ENCODE measurements around the gene ARHGEF18. TPM values are rescaled to one million over a fixed set of nuclear protein-coding genes. Genes with fewer than 3 reads are reported as not detected.

Gene ARHGEF18
- total and polyA plus RNA-seq, 2 donors (not counting 1 experiment from before 2014, with no cell fraction given): 74.0 to 94.9 TPM

DNA sequence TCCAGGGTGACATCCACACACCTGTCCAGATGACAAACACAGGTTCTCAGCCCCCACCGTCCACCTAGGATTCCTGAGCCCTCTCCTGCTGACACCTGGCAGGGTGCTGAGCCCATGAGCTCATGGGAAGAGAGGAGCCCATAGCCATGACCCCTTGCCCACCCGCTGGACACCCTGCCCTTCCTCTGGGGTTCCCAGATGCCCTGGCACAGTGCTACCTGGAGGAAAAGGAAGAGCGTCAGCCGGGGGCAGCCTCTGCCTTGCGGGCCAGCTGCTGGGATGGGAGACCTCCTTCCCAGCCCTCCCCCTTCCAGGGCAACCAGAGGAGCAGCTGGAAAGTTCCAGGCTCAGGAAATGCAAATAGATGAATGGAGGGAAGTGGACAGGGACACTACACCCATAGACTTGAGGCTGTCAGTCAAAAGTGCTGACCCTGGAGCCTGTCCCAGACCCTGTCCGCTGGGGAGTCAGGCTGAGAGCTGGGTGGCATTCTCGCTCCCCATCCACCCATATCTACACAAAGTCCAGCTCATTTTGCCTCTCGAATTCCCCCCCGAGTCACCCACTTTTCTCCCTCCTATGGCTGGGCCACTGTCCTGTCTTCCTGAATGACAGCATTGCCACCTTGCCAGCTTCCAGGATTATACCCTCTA is 12.3 kb upstream of the ARHGEF18 start:
- intact Hi-C loops (cut with micrococcal nuclease): no loop called here
- Mint-ChIP-seq H3K9me3 (ENCODE audit: insufficient read depth) (no peaks in the 10 kb centered on the region), H3K27me3 (no peaks in the 10 kb centered on the region), H3K4me3 (peak overlapping the region; percentile 83), H3K4me1 (peaks cover 76% of the 10 kb centered on the region), H3K27ac (peak overlapping the region; percentile 94)
- CTCF ChIA-PET: interaction anchor here (0.9 to 10.8 kb wide), 7 partner anchors 8 to 234 kb away, joined by 3 to 179 read pairs (median 7); partner anchors contain the start of gene ARHGEF18
- 95% methylated on average over 6 of the region's 9 CpGs for WGBS (ENCODE audit: insufficient coverage)
- POLR2A ChIA-PET: interaction anchor here (0.6 to 2.6 kb wide), 5 partner anchors 9 to 128 kb away, joined by 4 to 29 read pairs (median 6); partner anchors contain the start of gene ARHGEF18
- Histone ChIP-seq H3K4me2 (replicated peaks; ENCODE audit: low read depth, low read length, poor library complexity, severe bottlenecking) (peak overlapping the region; percentile 78), H3K9me3 (ENCODE audit: control extremely low read depth in 1 of 3, control insufficient read depth in 2 of 3, insufficient read depth in 1 of 3, low read length in 2 of 3) (peaks cover 0 to 24% (median 4%) of the 10 kb centered on the region in 3 donors), H3K27me3 (replicated peaks in 1 of 4; ENCODE audit: control extremely low read depth in 1 of 4, control insufficient read depth in 3 of 4, insufficient read depth in 4 of 4, low read length in 3 of 4) (no peaks in the 10 kb centered on the region), H3K27ac (ENCODE audit: low read length in 2 of 2) (peak overlapping the region; percentile 83 to 84), H2AFZ (ENCODE audit: insufficient read depth, low read depth, low read length, poor library complexity, severe bottlenecking) (no peak overlapping the region), H4K20me1 (ENCODE audit: control insufficient read depth, insufficient read depth, low read length, poor library complexity, severe bottlenecking) (no peaks in the 10 kb centered on the region), H3K36me3 (replicated peaks in 1 of 2; ENCODE audit: control extremely low read depth in 1 of 2, control insufficient read depth in 1 of 2, extremely low read depth in 1 of 2, insufficient read depth in 2 of 2, low read length in 1 of 2) (no peaks in the 10 kb centered on the region), H3K9ac (ENCODE audit: low read length) (peak overlapping the region; percentile 51), H3K4me3 (ENCODE audit: control extremely low read depth in 1 of 5, extremely low read depth in 1 of 5, insufficient read depth in 1 of 5, low read depth in 2 of 5, low read length in 4 of 5) (no peak overlapping the region), H3K79me2 (ENCODE audit: control insufficient read depth, insufficient read depth, low read length) (peaks cover 24% of the 10 kb centered on the region), H3K4me1 (ENCODE audit: control insufficient read depth in 2 of 2, insufficient read depth in 2 of 2, low read length in 2 of 2) (peaks cover 86 to 97% of the 10 kb centered on the region in 2 donors)
- TF ChIP-seq EZH2 (IDR thresholded peaks at IDR 0.05; ENCODE audit: borderline replicate concordance, insufficient read depth, low read depth, low read length, poor library complexity, severe bottlenecking): no peak
- TF ChIP-seq CTCF (IDR thresholded peaks at IDR 0.05): no peak
- no peak for ATAC-seq (ENCODE audit: low read depth)
- peak; percentile 18 for DNase-seq

Data from B cell (primary cell).